T-helper 1 cell treated with Interleukin-12 subunit alpha and Interleukin-12 subunit beta and Interleukin-4 antibody, amounts not matched to agents 30 μg/mL and 1 μg/mL, for 36 hours (primary cell): Measurements from ENCODE around the gene SLC39A12.

Source experiments
- H3K27ac Mint-ChIP-seq: one replicate; pipeline ENCODE4 v1.8.0; 2021; ENCODE audit warnings: mild to moderate bottlenecking, mixed read lengths
- H3K27me3 Mint-ChIP-seq: one replicate; pipeline ENCODE4 v1.8.0; 2021; ENCODE audit warnings: low read depth, mixed read lengths
- H3K36me3 Mint-ChIP-seq: one replicate; pipeline ENCODE4 v1.8.0; 2021; ENCODE audit warnings: low read depth, mixed read lengths
- H3K4me1 Mint-ChIP-seq: one replicate; pipeline ENCODE4 v1.8.0; 2021; ENCODE audit warnings: low read depth, mixed read lengths
- H3K4me3 Mint-ChIP-seq: one replicate; pipeline ENCODE4 v1.8.0; 2021; ENCODE audit warnings: mild to moderate bottlenecking, moderate library complexity, mixed read lengths
- H3K9me3 Mint-ChIP-seq: one replicate; pipeline ENCODE4 v1.8.0; 2021; ENCODE audit warnings: mixed read lengths

Gene SLC39A12

DNA sequence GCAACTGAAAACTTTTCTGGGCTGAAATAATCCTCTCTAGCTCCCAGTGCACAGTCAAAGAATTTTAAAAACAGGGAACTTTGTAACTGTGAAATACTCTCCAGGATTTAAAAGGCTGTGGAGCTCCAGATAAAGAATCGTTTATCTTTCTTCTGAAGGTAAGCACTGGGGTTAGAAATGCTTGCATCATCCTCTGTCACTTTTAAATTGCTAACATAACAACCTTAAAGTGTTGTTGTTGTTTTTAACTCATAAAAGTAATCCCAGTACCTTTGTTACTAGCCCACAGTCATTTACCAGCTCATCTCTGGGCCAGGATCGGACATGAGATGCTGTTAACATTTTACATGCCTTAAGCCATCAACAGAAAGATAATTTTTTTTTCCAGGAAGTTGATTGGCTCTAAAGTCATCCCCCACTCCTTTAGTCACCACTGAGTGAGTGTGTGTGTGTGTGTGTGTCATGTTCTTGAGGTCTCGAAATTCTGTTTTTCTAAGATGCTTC is at the start of gene SLC39A12:
SLC39A12 (plus strand) TSS at position 51 of the 504 bp plus-strand sequence. CDS start 1,359 bp downstream, outside the sequence.
- Mint-ChIP-seq H3K4me1 (no peaks in the 10 kb centered on the region), H3K9me3 (no peaks in the 10 kb centered on the region), H3K27me3 (no peaks in the 10 kb centered on the region), H3K27ac (no peak within 1 kb of the TSS), H3K4me3 (no peak within 1 kb of the TSS), H3K36me3 (no peaks in the 10 kb centered on the region)

DNA sequence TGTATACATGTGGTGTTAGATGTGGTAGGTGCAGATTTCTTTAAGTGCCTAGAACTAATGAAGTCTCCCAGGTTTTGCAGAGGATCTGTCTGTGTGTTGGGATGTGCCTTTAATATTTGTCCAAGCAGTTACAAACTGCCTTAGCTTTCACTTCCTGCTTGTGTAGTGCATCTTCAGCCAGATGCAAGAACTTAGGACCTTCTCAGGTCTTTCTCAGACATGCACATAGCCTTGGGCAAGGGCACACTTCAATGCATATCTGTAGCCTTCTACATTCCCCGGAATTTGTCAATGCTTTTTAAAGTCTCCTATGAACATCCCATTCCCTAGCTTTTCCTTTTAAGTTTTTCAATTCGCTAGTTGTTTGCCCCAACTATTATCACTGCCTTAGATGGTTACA is 47.2 kb upstream of the SLC39A12 start:
- no peaks in the 10 kb centered on the region for H3K36me3 Mint-ChIP-seq
- H3K4me3 Mint-ChIP-seq, result no peak overlapping the region
- no peak overlapping the region for H3K27ac Mint-ChIP-seq
- no peaks in the 10 kb centered on the region for H3K9me3 Mint-ChIP-seq
- no peaks in the 10 kb centered on the region for H3K27me3 Mint-ChIP-seq
- H3K4me1 Mint-ChIP-seq, result no peaks in the 10 kb centered on the region

DNA sequence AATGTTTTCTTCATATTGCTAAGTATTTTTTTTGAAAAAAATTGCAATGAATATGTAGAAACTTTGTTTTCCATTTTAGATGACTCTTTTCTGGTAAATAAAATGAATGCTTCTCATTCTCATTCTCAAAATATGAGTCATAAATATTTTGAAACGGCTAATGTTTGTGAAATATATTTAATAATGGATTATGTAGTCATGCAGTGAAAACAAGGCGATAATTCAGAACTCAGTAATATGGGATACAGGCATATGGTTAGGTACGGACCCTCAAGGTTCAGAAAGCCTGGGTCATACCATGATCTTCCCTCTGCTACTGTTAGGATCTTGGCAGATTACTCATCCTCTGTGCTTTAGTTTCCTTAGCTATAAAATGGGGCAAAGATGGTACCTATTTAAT is 46.2 kb upstream of the SLC39A12 start:
- Mint-ChIP-seq H3K27me3 (peaks cover 5% of the 10 kb centered on the region), H3K4me3 (no peak overlapping the region), H3K36me3 (no peaks in the 10 kb centered on the region), H3K27ac (no peak overlapping the region), H3K4me1 (no peaks in the 10 kb centered on the region), H3K9me3 (no peaks in the 10 kb centered on the region)

DNA sequence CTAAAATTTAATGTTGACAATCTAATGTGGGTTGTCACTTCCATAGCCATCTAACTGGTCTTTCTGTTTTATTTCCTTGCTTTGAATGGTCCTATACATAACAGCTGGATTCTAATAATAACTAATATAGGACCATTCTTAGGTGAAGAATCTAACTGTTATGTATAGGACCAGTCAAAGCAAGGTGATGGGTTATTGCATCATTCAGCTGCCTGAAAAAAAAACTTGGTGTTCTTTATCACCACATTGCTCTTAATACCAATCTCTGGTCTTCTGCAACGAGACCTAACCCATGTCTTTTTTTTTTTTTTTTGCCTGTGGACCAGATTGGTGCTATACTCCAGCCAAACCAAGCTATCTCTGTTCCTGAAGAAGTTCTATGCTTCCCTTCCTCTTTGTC is 45.7 kb upstream of the SLC39A12 start:
- H3K27me3 Mint-ChIP-seq, result peaks cover 5% of the 10 kb centered on the region
- H3K27ac Mint-ChIP-seq, result no peak overlapping the region
- H3K36me3 Mint-ChIP-seq, result no peaks in the 10 kb centered on the region
- no peak overlapping the region for H3K4me3 Mint-ChIP-seq
- no peaks in the 10 kb centered on the region for H3K9me3 Mint-ChIP-seq
- no peaks in the 10 kb centered on the region for H3K4me1 Mint-ChIP-seq

DNA sequence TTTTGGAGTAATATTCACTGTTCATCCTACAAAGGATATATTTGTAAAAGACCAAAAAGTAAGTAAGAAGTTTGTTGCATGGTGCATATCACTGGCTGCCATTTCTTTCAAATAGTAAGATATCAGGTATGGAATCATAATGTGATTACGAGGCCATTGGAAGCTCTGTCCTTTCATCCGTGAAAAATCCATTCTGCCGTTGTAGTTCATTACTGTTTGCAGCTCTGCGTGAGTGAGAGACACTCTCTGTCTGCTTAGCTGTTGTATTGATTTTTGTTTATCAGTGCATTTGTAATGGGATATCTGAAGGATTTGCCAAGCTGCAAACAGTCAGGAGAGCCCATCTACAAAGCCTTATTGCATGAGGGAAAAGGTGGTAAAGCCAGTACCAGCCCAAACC is 44.1 kb upstream of the SLC39A12 start:
- Mint-ChIP-seq H3K4me1 (no peaks in the 10 kb centered on the region), H3K27ac (no peak overlapping the region), H3K9me3 (no peaks in the 10 kb centered on the region), H3K27me3 (peaks cover 5% of the 10 kb centered on the region), H3K4me3 (no peak overlapping the region), H3K36me3 (no peaks in the 10 kb centered on the region)

DNA sequence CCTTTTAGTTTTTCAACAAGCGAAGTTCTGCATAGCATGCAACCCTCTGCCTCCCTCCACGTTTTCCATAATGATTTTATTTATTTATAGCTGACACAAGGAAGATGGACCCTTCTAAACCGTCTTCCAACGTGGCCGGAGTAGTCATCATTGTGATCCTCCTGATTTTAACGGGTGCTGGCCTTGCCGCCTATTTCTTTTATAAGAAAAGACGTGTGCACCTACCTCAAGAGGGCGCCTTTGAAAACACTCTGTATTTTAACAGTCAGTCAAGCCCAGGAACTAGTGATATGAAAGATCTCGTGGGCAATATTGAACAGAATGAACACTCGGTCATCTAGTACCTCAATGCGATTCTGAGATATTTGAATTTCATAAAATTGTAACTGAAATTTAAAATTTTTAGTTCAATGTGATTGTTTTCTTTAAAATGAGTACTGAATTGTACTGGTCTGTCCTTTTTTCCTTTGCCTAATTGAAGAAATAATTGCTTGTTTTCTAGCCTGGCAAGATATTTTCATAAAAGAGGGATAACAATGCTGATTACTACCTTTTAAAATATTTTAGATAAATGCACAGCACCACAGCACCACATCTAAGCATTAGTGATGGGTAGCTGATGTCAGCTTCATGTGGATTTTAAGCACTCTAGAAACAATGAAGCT is 41.5 kb upstream of the SLC39A12 start:
- Mint-ChIP-seq H3K4me1 (no peaks in the 10 kb centered on the region), H3K27me3 (peaks cover 5% of the 10 kb centered on the region), H3K9me3 (no peaks in the 10 kb centered on the region), H3K27ac (no peak overlapping the region), H3K4me3 (no peak overlapping the region), H3K36me3 (no peaks in the 10 kb centered on the region)

DNA sequence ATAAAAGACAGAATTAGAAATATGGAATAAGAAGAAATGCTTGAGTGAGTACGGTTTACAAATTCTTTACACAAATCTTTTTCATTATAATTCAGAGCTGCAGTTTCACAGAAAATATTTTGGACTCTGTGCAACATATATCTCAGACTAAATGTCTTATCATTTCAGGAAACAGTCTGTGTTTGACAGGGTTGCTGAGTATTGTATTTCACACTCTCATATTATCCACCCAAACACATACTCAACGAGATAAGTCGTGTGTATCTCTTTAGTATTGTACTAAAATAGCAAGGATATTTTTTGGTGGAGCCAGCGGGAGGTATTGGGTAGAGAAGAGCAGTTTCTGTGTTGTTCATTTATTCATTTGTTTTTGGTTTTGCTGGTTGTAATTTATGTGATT is 39.0 kb upstream of the SLC39A12 start:
- H3K27ac Mint-ChIP-seq, result no peak overlapping the region
- peaks cover 5% of the 10 kb centered on the region for H3K27me3 Mint-ChIP-seq
- H3K4me1 Mint-ChIP-seq, result no peaks in the 10 kb centered on the region
- H3K36me3 Mint-ChIP-seq, result no peaks in the 10 kb centered on the region
- no peak overlapping the region for H3K4me3 Mint-ChIP-seq
- H3K9me3 Mint-ChIP-seq, result no peaks in the 10 kb centered on the region

DNA sequence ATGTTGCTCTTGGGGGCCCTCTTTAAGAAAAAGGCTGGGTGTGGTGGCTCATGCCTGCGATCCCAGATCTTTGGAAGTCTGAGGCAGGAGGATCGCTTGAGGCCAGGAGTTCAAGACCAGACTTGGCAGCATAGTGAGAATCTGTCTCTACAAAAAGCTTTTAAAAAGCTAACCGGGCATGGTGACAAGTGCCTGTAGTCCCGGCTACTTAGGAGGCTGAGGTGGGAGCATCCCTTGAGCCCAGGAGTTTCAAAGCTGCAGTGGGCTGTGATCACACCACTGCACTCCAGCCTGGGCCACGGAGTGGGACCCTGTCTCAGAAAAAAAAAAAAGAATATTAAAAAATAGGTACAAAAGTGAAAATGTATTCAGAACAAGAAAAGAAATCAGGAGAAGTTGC is 38.1 kb upstream of the SLC39A12 start:
- Mint-ChIP-seq H3K4me3 (no peak overlapping the region), H3K27me3 (peaks cover 5% of the 10 kb centered on the region), H3K4me1 (no peaks in the 10 kb centered on the region), H3K27ac (no peak overlapping the region), H3K36me3 (no peaks in the 10 kb centered on the region), H3K9me3 (no peaks in the 10 kb centered on the region)

DNA sequence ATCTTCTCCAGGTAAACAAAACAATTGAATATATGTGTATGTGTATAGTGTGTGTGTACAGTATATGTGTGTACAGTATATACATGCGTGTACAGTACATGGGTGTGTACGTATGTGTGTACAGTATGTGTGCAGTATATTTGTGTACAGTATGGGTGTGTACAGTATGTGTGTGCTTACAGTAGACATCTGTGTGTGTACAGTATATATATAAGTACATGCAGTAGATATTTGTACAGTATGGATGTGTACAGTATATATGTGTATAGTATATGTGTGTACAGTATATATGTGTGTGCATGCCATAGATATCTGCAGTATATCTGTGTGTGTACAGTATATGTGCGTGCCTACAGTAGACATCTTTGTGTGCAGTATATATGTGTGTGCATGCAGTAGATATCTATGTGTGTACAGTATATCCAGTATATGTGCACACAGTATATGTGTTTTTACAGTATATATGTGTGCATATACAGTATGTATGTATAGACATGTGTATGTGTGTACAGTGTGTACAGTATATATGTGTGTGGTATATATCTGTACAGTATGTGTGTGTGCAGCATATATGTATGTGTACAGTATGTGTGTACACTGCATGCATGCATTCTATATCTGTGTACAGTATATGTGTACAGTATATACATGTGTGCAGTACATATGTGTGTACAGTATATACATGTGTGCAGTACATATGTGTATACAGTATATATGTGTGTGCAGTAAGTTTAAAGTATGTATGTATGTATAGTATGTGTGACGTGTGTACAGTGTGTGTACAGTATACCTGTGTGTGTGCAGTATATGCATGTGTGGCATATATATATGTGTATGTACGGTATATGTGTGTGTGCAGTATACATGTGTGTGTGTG is 37.3 kb upstream of the SLC39A12 start:
- H3K36me3 Mint-ChIP-seq, result no peaks in the 10 kb centered on the region

DNA sequence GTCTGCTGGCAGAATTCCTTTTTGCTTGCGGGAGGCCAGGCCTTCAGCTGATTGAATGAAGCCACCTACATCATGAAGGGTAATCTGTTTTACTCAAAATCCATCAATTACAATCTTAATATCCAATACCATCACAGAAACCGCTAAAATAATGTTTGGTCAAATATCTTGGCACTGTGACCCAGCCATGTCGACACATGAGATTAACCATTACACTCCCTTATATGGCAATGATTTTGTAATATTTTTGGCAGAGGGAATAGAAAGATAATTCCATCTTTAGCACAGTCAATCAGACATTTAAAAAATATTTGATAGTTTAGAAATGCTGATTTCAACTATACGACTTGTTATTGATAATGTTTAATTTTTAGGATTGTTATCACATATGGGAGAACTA is 36.5 kb upstream of the SLC39A12 start:
- Mint-ChIP-seq H3K27me3 (peaks cover 3% of the 10 kb centered on the region), H3K4me3 (no peak overlapping the region), H3K9me3 (no peaks in the 10 kb centered on the region), H3K4me1 (no peaks in the 10 kb centered on the region), H3K36me3 (no peaks in the 10 kb centered on the region), H3K27ac (no peak overlapping the region)

More for the DNA sequence above, 37.3 kb upstream of the SLC39A12 start:
- H3K4me3 Mint-ChIP-seq, result no peak overlapping the region
- no peak overlapping the region for H3K27ac Mint-ChIP-seq
- H3K27me3 Mint-ChIP-seq, result peaks cover 5% of the 10 kb centered on the region
- H3K9me3 Mint-ChIP-seq, result no peaks in the 10 kb centered on the region
- no peaks in the 10 kb centered on the region for H3K4me1 Mint-ChIP-seq

DNA sequence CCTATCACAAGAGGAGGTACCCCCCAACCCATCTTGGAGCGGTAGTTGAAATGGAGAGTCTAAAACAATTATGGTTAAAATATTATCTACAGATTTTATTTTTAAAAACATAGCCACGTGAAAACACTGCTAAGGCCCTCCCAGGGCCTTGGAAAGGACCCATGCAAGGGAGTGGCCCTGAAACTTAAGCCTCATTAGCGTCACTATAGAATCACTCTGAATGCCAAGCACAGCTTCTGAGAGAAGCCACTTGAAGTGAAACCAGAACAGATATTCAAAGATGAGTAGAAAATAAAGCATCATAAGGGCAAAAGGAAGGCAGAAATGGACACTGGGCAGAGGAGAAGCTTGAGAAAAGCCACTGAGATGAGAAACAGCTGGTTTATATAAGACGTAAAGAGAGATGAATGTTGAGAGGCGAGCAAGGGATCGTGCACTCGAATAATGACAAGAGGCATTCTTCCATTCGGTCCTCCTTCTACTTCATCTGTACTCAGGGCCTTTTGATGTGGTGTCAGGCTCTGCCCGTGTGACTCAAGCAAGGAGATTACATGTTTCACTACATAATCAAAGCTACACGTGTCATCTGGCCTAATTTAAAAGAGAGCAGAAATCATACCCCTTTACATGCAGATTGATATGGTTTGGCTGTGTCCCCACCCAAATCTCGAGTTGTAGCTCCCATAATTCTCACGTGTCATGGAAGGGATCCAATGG is 33.4 kb upstream of the SLC39A12 start:
- H3K4me3 Mint-ChIP-seq, result no peak overlapping the region
- H3K36me3 Mint-ChIP-seq, result no peaks in the 10 kb centered on the region
- no peaks in the 10 kb centered on the region for H3K9me3 Mint-ChIP-seq
- H3K4me1 Mint-ChIP-seq, result no peaks in the 10 kb centered on the region
- H3K27ac Mint-ChIP-seq, result no peak overlapping the region
- no peaks in the 10 kb centered on the region for H3K27me3 Mint-ChIP-seq

DNA sequence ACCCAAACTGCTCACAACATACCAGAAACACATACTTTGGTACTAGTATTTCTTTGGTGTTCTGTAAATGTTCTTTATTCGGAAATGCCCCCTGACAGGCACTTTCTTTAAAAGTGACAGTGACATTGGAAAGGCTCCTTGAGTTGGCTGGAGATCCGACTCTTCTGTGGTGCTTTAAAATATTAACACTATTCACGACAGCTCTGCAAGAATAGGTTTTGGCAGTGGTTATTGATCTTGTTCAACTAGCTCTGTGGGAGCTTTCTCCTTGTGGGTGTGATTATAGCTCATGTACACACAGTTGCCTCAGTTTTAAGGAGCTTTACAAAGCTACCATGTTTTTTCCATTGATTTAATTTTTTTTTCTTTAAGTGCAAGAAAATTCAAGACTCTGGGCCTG is 30.3 kb upstream of the SLC39A12 start:
- no peak overlapping the region for H3K27ac Mint-ChIP-seq
- H3K4me3 Mint-ChIP-seq, result no peak overlapping the region
- no peaks in the 10 kb centered on the region for H3K4me1 Mint-ChIP-seq
- no peaks in the 10 kb centered on the region for H3K27me3 Mint-ChIP-seq
- no peaks in the 10 kb centered on the region for H3K9me3 Mint-ChIP-seq
- no peaks in the 10 kb centered on the region for H3K36me3 Mint-ChIP-seq

DNA sequence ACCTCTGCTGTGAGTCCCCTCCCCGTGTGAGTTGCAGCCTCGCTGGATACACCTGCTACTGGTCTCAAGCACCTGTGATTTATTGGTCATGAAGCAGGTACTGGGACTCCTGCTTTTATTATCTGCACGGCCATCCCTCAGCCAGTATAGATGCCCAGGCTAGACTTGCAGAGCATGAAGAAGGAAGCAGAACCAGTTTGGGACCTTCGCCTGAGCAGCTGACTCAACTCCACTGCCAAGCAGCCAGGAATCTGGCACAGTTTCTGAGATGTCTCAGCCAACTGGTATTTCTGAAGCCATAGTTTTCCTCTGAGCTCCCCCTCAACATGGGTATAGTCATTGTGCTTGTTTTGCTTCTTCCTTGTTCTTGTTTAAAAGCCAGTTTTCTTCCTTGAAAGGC is 28.0 kb upstream of the SLC39A12 start:
- no peaks in the 10 kb centered on the region for H3K27me3 Mint-ChIP-seq
- no peaks in the 10 kb centered on the region for H3K4me1 Mint-ChIP-seq
- H3K4me3 Mint-ChIP-seq, result no peak overlapping the region
- no peaks in the 10 kb centered on the region for H3K9me3 Mint-ChIP-seq
- H3K27ac Mint-ChIP-seq, result no peak overlapping the region
- no peaks in the 10 kb centered on the region for H3K36me3 Mint-ChIP-seq

DNA sequence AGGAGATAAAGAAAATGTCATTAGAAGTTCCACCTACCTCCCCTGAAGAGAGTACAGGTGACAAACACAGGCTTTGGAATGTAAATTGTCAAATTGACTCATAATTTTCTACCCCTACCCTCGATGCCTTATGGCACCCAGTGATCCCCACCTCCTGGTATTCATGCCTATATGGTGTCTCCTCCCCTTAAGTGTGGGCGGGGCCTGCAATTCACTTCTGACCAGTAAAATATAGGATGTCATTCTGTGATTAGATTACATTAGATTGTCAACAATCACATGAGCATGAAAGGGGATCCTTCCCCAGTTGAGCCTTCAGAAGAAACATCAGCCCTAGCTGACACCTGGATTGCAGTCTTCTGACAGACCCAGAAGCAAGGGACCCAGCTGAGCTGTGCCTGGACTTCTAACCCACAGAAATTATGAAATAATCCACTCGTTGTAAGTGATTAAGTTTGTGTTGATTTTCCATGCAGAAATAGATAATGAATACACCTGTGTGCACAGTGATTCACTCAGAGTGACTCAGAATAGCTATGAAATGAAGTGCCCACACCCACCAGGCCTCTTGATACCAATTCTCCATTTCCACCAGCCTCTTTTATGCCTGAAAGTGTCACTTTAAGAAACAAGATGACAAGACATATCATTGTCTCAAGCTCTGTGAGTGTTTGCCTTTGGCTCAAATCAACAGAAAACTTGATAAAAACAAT is 8.5 kb upstream of the SLC39A12 start:
- Mint-ChIP-seq H3K27me3 (no peaks in the 10 kb centered on the region), H3K36me3 (no peaks in the 10 kb centered on the region), H3K4me3 (no peak overlapping the region), H3K9me3 (no peaks in the 10 kb centered on the region), H3K4me1 (no peaks in the 10 kb centered on the region), H3K27ac (no peak overlapping the region)
